ENCODE results near the gene NR3C2.

NR3C2 gene

DNA sequence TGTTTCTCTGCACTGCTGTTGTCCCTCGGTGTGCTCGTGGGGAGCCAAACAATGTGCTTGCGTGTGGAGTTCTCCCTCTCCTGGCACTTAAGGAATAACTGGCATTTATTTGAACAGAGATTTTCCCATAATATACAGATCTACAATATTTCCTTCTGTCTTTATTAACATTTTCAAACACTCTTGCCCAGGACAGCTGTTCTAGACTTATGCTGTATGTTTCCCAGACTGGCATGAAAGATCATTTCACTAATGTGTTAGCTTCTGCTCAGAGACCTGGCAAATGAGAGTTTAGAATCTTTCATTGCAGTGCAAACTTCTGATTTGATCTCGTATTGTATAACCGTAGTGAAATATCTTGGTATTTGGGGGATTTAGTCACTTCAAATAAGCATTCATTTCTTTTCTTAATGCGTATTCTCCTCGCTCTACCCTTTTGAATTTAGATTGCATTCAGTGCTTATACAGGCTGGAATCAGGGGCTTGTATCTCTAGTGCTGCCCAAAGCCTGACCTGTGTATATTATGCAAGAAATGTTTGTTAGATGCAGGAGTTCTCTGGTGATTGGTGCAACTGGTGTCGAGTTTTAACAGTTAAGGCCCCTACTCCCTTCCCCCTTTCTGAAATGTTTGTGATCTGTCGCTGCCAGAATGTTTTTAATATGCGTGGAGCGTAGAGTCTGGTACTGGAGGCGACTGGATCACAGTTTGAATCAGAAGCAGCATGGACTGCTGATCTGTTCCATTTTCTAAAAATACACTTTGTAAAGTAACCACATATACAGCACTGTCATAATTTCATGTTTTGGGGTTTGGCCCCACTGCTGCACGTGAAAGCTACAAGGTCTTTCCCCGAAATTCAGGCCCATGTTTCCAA lies 384.0 kb downstream of the NR3C2 start:
- Mint-ChIP-seq H3K36me3 (ENCODE audit: low read depth) (peaks cover 2% of the 10 kb centered on the region), H3K9me3 (peaks cover 9% of the 10 kb centered on the region), H3K4me3 (no peak overlapping the region), H3K27me3 (no peaks in the 10 kb centered on the region), H3K4me1 (ENCODE audit: low read depth) (peaks cover 82% of the 10 kb centered on the region), H3K27ac (no peak overlapping the region)
- no peak for DNase-seq

- peaks cover 89% of the 10 kb centered on the region for H3K4me1 Mint-ChIP-seq (ENCODE audit: low read depth)
- no peaks in the 10 kb centered on the region for H3K27me3 Mint-ChIP-seq
- no peak overlapping the region for H3K27ac Mint-ChIP-seq
- H3K9me3 Mint-ChIP-seq, result peaks cover 9% of the 10 kb centered on the region
- no peak overlapping the region for H3K4me3 Mint-ChIP-seq
- no peak for DNase-seq
- H3K36me3 Mint-ChIP-seq (ENCODE audit: low read depth), result peaks cover 2% of the 10 kb centered on the region
Observed at GRCh38 chr4:148057516-148057915, 384.7 kb downstream of the NR3C2 start.

DNA sequence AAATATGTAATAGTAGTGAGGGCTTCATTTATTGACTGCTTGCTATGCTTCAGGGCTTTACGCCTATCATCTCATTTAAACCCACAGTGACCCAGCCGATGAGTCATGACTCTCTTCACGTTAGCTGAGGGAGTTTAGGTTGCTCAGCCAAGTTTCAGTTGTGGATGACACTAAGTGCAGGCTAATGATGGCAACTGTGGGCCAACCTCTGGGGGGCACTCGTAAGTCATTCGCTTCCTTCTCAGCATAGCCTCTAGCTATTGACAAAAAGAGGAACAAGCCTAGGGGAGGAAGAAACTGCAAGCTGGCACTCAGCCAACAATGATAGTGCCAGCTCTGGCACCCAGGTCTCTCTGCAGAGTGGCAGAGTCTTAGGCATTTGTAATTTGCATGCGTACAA lies 385.3 kb downstream of the NR3C2 start:
- Mint-ChIP-seq H3K4me3 (no peak overlapping the region), H3K9me3 (peaks cover 9% of the 10 kb centered on the region), H3K27me3 (no peaks in the 10 kb centered on the region), H3K36me3 (ENCODE audit: low read depth) (peaks cover 2% of the 10 kb centered on the region), H3K4me1 (ENCODE audit: low read depth) (peaks cover 92% of the 10 kb centered on the region), H3K27ac (peak overlapping the region; percentile 49)
- DNase-seq, result peak; percentile 70

- peaks cover 92% of the 10 kb centered on the region for H3K4me1 Mint-ChIP-seq (ENCODE audit: low read depth)
- DNase-seq, result no peak
- H3K36me3 Mint-ChIP-seq (ENCODE audit: low read depth), result peaks cover 2% of the 10 kb centered on the region
- H3K27ac Mint-ChIP-seq, result no peak overlapping the region
- no peaks in the 10 kb centered on the region for H3K27me3 Mint-ChIP-seq
- H3K4me3 Mint-ChIP-seq, result no peak overlapping the region
- peaks cover 9% of the 10 kb centered on the region for H3K9me3 Mint-ChIP-seq
Observed at GRCh38 chr4:148055844-148056243, 386.4 kb downstream of the NR3C2 start.

DNA sequence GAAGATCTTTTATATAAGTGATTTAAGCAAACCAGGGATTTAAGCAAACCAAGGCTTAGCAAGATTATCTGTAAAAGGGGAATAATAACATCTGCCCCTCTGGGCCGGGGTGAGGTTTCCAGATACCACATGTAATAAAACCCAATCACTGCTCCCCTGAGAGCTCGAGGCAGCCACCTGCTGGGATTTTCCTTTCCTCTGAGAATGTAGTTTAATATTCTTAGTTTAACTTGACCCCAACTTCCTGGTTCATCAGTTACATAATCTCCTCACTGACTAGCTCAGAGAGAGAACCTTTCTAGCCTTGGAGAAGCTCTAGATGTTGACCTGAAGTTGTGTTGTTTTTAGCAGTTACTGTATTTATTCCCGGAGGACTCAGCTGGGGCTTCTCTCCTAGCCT lies 387.9 kb downstream of the NR3C2 start:
- DNase-seq, result no peak
- no peak overlapping the region for H3K4me3 Mint-ChIP-seq
- peaks cover 6% of the 10 kb centered on the region for H3K9me3 Mint-ChIP-seq
- H3K27me3 Mint-ChIP-seq, result no peaks in the 10 kb centered on the region
- H3K36me3 Mint-ChIP-seq (ENCODE audit: low read depth), result peaks cover 3% of the 10 kb centered on the region
- peaks cover 85% of the 10 kb centered on the region for H3K4me1 Mint-ChIP-seq (ENCODE audit: low read depth)
- peak overlapping the region; percentile 42 for H3K27ac Mint-ChIP-seq

DNA sequence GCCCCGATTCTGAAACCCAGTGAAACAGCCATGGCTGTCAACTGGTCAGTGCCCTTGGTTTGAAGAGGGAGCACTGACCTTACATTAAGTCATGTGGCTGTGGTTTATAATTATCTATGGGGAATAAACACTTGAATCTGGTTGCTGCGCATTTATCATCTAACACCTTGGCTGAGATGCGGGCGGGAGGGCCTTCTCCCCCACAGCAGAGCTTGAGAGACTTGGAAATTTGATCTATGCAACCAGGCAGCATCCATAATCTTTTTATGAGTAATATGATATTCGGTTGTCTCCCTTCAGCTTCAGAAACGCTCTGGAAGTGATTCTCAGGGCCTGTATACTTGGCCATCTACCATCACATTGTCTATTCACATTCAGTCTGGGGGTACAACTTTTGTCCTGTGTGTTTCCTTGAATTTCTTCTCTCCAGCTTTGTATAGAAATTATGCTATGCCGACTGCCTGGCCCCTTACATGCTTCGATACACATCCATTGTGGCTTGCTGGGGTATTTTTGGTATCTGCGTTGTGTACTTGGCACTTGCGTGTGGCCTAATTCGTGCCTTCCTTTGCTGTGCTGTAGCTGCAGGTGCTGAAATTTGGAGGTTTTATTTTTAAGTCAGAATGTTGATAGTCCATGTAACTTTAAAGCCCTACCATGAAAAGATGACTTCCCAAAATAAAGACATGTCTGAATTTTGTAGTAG lies 388.8 kb downstream of the NR3C2 start:
- Mint-ChIP-seq H3K9me3 (peaks cover 6% of the 10 kb centered on the region), H3K27me3 (no peaks in the 10 kb centered on the region), H3K4me1 (ENCODE audit: low read depth) (peaks cover 77% of the 10 kb centered on the region), H3K27ac (peak overlapping the region; percentile 35), H3K36me3 (ENCODE audit: low read depth) (peaks cover 9% of the 10 kb centered on the region), H3K4me3 (no peak overlapping the region)
- DNase-seq, result no peak

DNA sequence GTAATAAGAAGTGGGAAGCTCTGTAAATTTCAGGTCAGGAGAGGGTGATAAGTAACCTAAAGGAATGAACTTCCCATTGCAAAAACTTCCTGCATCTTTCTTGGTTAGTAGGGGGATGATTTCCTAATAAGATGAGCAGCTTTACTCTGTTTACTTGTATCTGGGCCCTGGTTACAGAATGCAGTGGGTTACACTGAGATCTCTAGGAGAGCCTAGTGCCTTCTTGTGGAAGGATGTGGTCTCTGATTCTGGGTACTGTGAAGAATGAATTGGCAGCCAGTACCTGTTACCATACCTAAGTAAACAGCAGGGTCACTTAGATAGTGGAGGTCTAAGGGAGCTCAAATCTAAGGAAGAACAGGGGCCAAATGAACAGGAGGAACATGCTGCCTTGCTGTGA lies 389.8 kb downstream of the NR3C2 start:
- no peak for DNase-seq
- Mint-ChIP-seq H3K27ac (peak overlapping the region; percentile 38), H3K4me3 (no peak overlapping the region), H3K9me3 (peaks cover 5% of the 10 kb centered on the region), H3K4me1 (ENCODE audit: low read depth) (peaks cover 69% of the 10 kb centered on the region), H3K36me3 (ENCODE audit: low read depth) (peaks cover 15% of the 10 kb centered on the region), H3K27me3 (no peaks in the 10 kb centered on the region)

- Mint-ChIP-seq H3K36me3 (ENCODE audit: low read depth) (peaks cover 20% of the 10 kb centered on the region), H3K9me3 (peaks cover 2% of the 10 kb centered on the region), H3K4me1 (ENCODE audit: low read depth) (peaks cover 66% of the 10 kb centered on the region), H3K27ac (peak overlapping the region; percentile 81), H3K4me3 (no peak overlapping the region), H3K27me3 (no peaks in the 10 kb centered on the region)
- DNase-seq, result no peak
Observed at GRCh38 chr4:148051403-148051802, 390.8 kb downstream of the NR3C2 start.

DNA sequence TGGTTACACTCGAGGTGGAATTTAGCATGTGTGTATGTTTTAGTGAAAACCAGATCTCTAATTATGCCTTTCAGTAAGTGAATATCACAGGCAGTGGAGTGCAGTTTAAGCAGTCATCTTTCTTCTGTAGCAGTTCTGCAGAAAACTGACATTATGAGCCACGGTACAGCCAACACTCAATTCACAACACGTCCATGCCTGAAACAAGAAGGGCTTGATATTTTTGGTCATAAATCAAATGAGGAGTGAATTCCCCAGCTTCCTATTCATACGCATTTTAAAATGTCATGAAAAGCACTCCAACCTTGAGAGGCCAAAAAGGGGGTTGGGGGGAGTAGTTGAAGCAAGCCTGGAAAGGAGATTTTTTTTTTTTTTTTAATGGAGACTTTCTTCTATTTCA lies 393.6 kb downstream of the NR3C2 start:
- DNase-seq, result no peak
- Mint-ChIP-seq H3K27ac (no peak overlapping the region), H3K27me3 (no peaks in the 10 kb centered on the region), H3K9me3 (no peaks in the 10 kb centered on the region), H3K4me3 (no peak overlapping the region), H3K36me3 (ENCODE audit: low read depth) (peaks cover 18% of the 10 kb centered on the region), H3K4me1 (ENCODE audit: low read depth) (peaks cover 55% of the 10 kb centered on the region)

- H3K36me3 Mint-ChIP-seq (ENCODE audit: low read depth), result peaks cover 18% of the 10 kb centered on the region
- DNase-seq, result no peak
- H3K9me3 Mint-ChIP-seq, result no peaks in the 10 kb centered on the region
- peaks cover 24% of the 10 kb centered on the region for H3K4me1 Mint-ChIP-seq (ENCODE audit: low read depth)
- no peak overlapping the region for H3K27ac Mint-ChIP-seq
- no peaks in the 10 kb centered on the region for H3K27me3 Mint-ChIP-seq
- H3K4me3 Mint-ChIP-seq, result no peak overlapping the region
Observed at GRCh38 chr4:148044912-148045352, 397.3 kb downstream of the NR3C2 start.

- peaks cover 24% of the 10 kb centered on the region for H3K4me1 Mint-ChIP-seq (ENCODE audit: low read depth)
- no peaks in the 10 kb centered on the region for H3K9me3 Mint-ChIP-seq
- H3K27me3 Mint-ChIP-seq, result no peaks in the 10 kb centered on the region
- no peak overlapping the region for H3K4me3 Mint-ChIP-seq
- no peak for DNase-seq
- H3K36me3 Mint-ChIP-seq (ENCODE audit: low read depth), result peaks cover 17% of the 10 kb centered on the region
- H3K27ac Mint-ChIP-seq, result no peak overlapping the region
Observed at GRCh38 chr4:148044089-148044911, 397.9 kb downstream of the NR3C2 start.

DNA sequence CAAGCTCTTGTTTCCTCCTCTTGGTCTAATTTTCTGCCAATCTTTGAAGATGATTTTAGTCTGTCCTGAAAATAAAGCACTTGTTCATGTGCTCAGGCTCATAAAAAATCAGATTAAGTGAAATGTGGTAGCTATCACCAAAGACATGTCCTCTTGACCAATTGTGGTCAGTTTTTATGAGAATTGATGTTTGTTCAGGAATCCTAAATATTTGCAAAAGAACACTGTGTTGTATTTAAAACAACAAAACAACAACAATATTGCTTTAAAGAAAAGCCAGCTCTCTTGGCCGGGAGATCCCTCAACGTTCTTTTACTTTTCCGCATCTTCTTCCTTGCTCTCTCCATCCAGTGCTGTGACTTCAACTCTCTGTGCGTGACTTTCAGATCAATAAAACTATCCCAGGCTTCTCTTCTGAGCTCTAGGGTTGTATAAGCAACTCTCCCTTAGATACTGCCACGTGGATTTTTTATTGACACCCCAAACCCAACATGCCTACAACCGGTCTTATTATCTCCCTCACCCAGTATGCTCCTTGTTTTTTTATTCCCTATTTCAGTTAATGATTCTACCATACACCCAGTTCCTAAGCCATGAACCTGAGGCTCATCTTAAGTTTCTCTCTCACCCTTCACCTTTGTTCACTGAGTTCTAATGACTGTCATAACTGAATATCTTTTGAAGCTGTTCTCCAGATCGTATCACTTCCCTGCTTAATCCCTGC lies 400.4 kb downstream of the NR3C2 start:
- DNase-seq, result no peak
- peaks cover 20% of the 10 kb centered on the region for H3K4me1 Mint-ChIP-seq (ENCODE audit: low read depth)
- no peaks in the 10 kb centered on the region for H3K27me3 Mint-ChIP-seq

GRCh38 chr4:148034813-148035212 lies 407.4 kb downstream of the NR3C2 start:
- H3K27ac Mint-ChIP-seq, result no peak overlapping the region
- H3K27me3 Mint-ChIP-seq, result no peaks in the 10 kb centered on the region
- H3K4me1 Mint-ChIP-seq (ENCODE audit: low read depth), result peaks cover 1% of the 10 kb centered on the region
- no peaks in the 10 kb centered on the region for H3K36me3 Mint-ChIP-seq (ENCODE audit: low read depth)
- H3K4me3 Mint-ChIP-seq, result no peak overlapping the region
- peaks cover 13% of the 10 kb centered on the region for H3K9me3 Mint-ChIP-seq
- DNase-seq, result no peak

More for the DNA sequence above, 400.4 kb downstream of the NR3C2 start:
- Mint-ChIP-seq H3K36me3 (ENCODE audit: low read depth) (no peaks in the 10 kb centered on the region), H3K4me3 (no peak overlapping the region), H3K27ac (no peak overlapping the region), H3K9me3 (peaks cover 6% of the 10 kb centered on the region)
